Mesendoderm (in vitro differentiated cells): ENCODE data around the gene COL20A1.

ENCODE experiments used
- DNase-seq: peaks from one replicate; pipeline ENCODE4 v3.0.0; 2013
- H2AK5ac ChIP-seq: 2 replicates; pipeline ENCODE4 v1.6.1; 2013; ENCODE audit warnings: low read length, inconsistent platforms
- H2BK120ac ChIP-seq: 2 replicates; pipeline ENCODE4 v1.6.1; 2013; ENCODE audit warnings: low read depth, mild to moderate bottlenecking, low read length, moderate library complexity, mixed read lengths
- H2BK15ac ChIP-seq: replicated peaks from 2 replicates; pipeline ENCODE4 v1.6.1; 2013; ENCODE audit warnings: low read depth, mild to moderate bottlenecking, moderate library complexity
- H2BK5ac ChIP-seq: 2 replicates; pipeline ENCODE4 v1.6.1; 2013; ENCODE audit warnings: low read length, inconsistent platforms
- H3K18ac ChIP-seq: 2 replicates; pipeline ENCODE4 v1.6.1; 2013; ENCODE audit warnings: mild to moderate bottlenecking, low read length, mixed read lengths
- H3K23ac ChIP-seq: one replicate; pipeline ENCODE4 v1.6.1; 2013; ENCODE audit warnings: low read length
- H3K27ac ChIP-seq: 2 replicates; pipeline ENCODE4 v1.5.1; 2013; ENCODE audit warnings: low read depth, mild to moderate bottlenecking, inconsistent platforms, low read length, moderate library complexity
- H3K27me3 ChIP-seq: 2 replicates; pipeline ENCODE4 v1.6.1; 2013; ENCODE audit warnings: low read length, control low read depth, mild to moderate bottlenecking, inconsistent platforms; ENCODE audit not compliant: insufficient read depth, poor library complexity
- H3K36me3 ChIP-seq: 2 replicates; pipeline ENCODE4 v1.6.1; 2013; ENCODE audit warnings: low read length, inconsistent platforms; ENCODE audit not compliant: control insufficient read depth, insufficient read depth
- H3K4ac ChIP-seq: one replicate; pipeline ENCODE4 v1.6.1; 2013; ENCODE audit warnings: low read depth, mild to moderate bottlenecking, low read length, moderate library complexity
- H3K4me1 ChIP-seq: 2 replicates; pipeline ENCODE4 v1.6.1; 2013; ENCODE audit warnings: low read depth, low read length, inconsistent platforms; ENCODE audit not compliant: control insufficient read depth
- H3K4me2 ChIP-seq: 2 replicates; pipeline ENCODE4 v1.6.1; 2013; ENCODE audit warnings: low read length
- H3K4me3 ChIP-seq: 2 replicates; pipeline ENCODE4 v1.5.1; 2013; ENCODE audit warnings: mild to moderate bottlenecking, low read length
- H3K56ac ChIP-seq: one replicate; pipeline ENCODE4 v1.6.1; 2013; ENCODE audit warnings: low read length
- H3K79me1 ChIP-seq: 2 replicates; pipeline ENCODE4 v1.6.1; 2013; ENCODE audit warnings: low read length, inconsistent platforms
- H3K79me2 ChIP-seq: 2 replicates; pipeline ENCODE4 v1.6.1; 2013; ENCODE audit warnings: mild to moderate bottlenecking, low read length; ENCODE audit not compliant: control insufficient read depth, insufficient read depth
- H3K9ac ChIP-seq: 2 replicates; pipeline ENCODE4 v1.6.1; 2013; ENCODE audit warnings: low read length, inconsistent platforms
- H4K5ac ChIP-seq: one replicate; pipeline ENCODE4 v1.6.1; 2013; ENCODE audit warnings: low read length
- H4K8ac ChIP-seq: one replicate; pipeline ENCODE4 v1.6.1; 2013; ENCODE audit warnings: low read depth, mild to moderate bottlenecking, control low read depth, low read length, moderate library complexity
- WGBS: extraction: QIAGEN DNeasy Blood & Tissue Kit; methylation state at CpG from one replicate; pipeline ENCODE4 v1.1.7; 2013; ENCODE audit warnings: low lambda C conversion rate, missing lambda C conversion rate; ENCODE audit not compliant: insufficient coverage; ENCODE audit errors: extremely low coverage; 5-methylcytosine and 5-hydroxymethylcytosine counted together

The COL20A1 gene

GRCh38 chr20:63295846-63296245 is 2.9 kb downstream of the COL20A1 start:
- H3K56ac ChIP-seq: no peak overlapping the region
- H4K5ac ChIP-seq: no peak overlapping the region
- H3K23ac ChIP-seq: no peak overlapping the region
- H2BK5ac ChIP-seq: no peak overlapping the region
- no peaks in the 10 kb centered on the region for H3K79me1 ChIP-seq
- no peak overlapping the region for H2BK120ac ChIP-seq
- no CpG with 5 or more reads among the region's 20 CpGs for WGBS
- no peaks in the 10 kb centered on the region for H3K4me1 ChIP-seq
- H3K27me3 ChIP-seq: peaks cover 4% of the 10 kb centered on the region
- no peak overlapping the region for H3K4me2 ChIP-seq
- DNase-seq: no peak
- H2AK5ac ChIP-seq: no peak overlapping the region
- no peak overlapping the region for H3K27ac ChIP-seq
- H4K8ac ChIP-seq: no peak overlapping the region
- H3K18ac ChIP-seq: no peak overlapping the region
- H3K9ac ChIP-seq: no peak overlapping the region
- H3K36me3 ChIP-seq: no peaks in the 10 kb centered on the region
- no peaks in the 10 kb centered on the region for H3K79me2 ChIP-seq
- no peak overlapping the region for H3K4me3 ChIP-seq
- H3K4ac ChIP-seq: no peak overlapping the region
- no peak overlapping the region for H2BK15ac ChIP-seq

GRCh38 chr20:63296531-63297299 is 3.7 kb downstream of the COL20A1 start:
- H3K4me2 ChIP-seq: no peak overlapping the region
- no peak for DNase-seq
- H3K4ac ChIP-seq: no peak overlapping the region
- no peaks in the 10 kb centered on the region for H3K4me1 ChIP-seq
- H2BK120ac ChIP-seq: no peak overlapping the region
- H4K5ac ChIP-seq: no peak overlapping the region
- H2BK5ac ChIP-seq: no peak overlapping the region
- H3K36me3 ChIP-seq: no peaks in the 10 kb centered on the region
- no peak overlapping the region for H3K23ac ChIP-seq
- peaks cover 4% of the 10 kb centered on the region for H3K27me3 ChIP-seq
- no peak overlapping the region for H2AK5ac ChIP-seq
- WGBS: no CpG with 5 or more reads among the region's 18 CpGs
- H2BK15ac ChIP-seq: no peak overlapping the region
- no peak overlapping the region for H4K8ac ChIP-seq
- no peak overlapping the region for H3K9ac ChIP-seq
- H3K56ac ChIP-seq: no peak overlapping the region
- no peak overlapping the region for H3K27ac ChIP-seq
- H3K18ac ChIP-seq: no peak overlapping the region
- H3K79me1 ChIP-seq: no peaks in the 10 kb centered on the region
- H3K79me2 ChIP-seq: no peaks in the 10 kb centered on the region
- no peak overlapping the region for H3K4me3 ChIP-seq

GRCh38 chr20:63297371-63297781 is 4.4 kb downstream of the COL20A1 start:
- Histone ChIP-seq H3K79me1 (no peaks in the 10 kb centered on the region), H2BK5ac (no peak overlapping the region), H3K4me1 (no peaks in the 10 kb centered on the region), H3K4ac (no peak overlapping the region), H3K27me3 (peaks cover 4% of the 10 kb centered on the region), H3K27ac (no peak overlapping the region), H2AK5ac (no peak overlapping the region), H4K8ac (no peak overlapping the region), H2BK15ac (no peak overlapping the region), H2BK120ac (no peak overlapping the region), H3K9ac (no peak overlapping the region), H3K56ac (no peak overlapping the region), H3K4me2 (no peak overlapping the region), H3K23ac (no peak overlapping the region), H3K36me3 (no peaks in the 10 kb centered on the region), H3K18ac (no peak overlapping the region), H3K79me2 (no peaks in the 10 kb centered on the region), H3K4me3 (no peak overlapping the region), H4K5ac (no peak overlapping the region)
- no CpG with 5 or more reads among the region's 11 CpGs for WGBS
- DNase-seq: no peak

- Histone ChIP-seq H2BK120ac (no peak overlapping the region), H3K9ac (no peak overlapping the region), H2BK15ac (no peak overlapping the region), H3K23ac (no peak overlapping the region), H3K36me3 (no peaks in the 10 kb centered on the region), H4K5ac (no peak overlapping the region), H3K27me3 (peaks cover 4% of the 10 kb centered on the region), H3K4me1 (no peaks in the 10 kb centered on the region), H3K4me3 (no peak overlapping the region), H3K79me2 (no peaks in the 10 kb centered on the region), H3K4me2 (no peak overlapping the region), H3K18ac (no peak overlapping the region), H2AK5ac (no peak overlapping the region), H4K8ac (no peak overlapping the region), H3K56ac (no peak overlapping the region), H3K4ac (no peak overlapping the region), H2BK5ac (no peak overlapping the region), H3K27ac (no peak overlapping the region), H3K79me1 (no peaks in the 10 kb centered on the region)
- WGBS: no CpG with 5 or more reads among the region's 16 CpGs
- no peak for DNase-seq
Measured at GRCh38 chr20:63297796-63298572, 5.0 kb downstream of the COL20A1 start.

GRCh38 chr20:63298731-63299312 is 5.8 kb downstream of the COL20A1 start:
- H3K18ac ChIP-seq: no peak overlapping the region
- no peak overlapping the region for H3K4me3 ChIP-seq
- no peaks in the 10 kb centered on the region for H3K36me3 ChIP-seq
- no peak overlapping the region for H3K9ac ChIP-seq
- H3K56ac ChIP-seq: no peak overlapping the region
- no peak overlapping the region for H3K4me2 ChIP-seq
- H3K79me2 ChIP-seq: no peaks in the 10 kb centered on the region
- no peak overlapping the region for H4K8ac ChIP-seq
- no peak overlapping the region for H2BK5ac ChIP-seq
- no peak overlapping the region for H3K4ac ChIP-seq
- H3K27me3 ChIP-seq: peaks cover 4% of the 10 kb centered on the region
- H2BK120ac ChIP-seq: no peak overlapping the region
- H3K4me1 ChIP-seq: no peaks in the 10 kb centered on the region
- no peak overlapping the region for H3K23ac ChIP-seq
- no peaks in the 10 kb centered on the region for H3K79me1 ChIP-seq
- H3K27ac ChIP-seq: no peak overlapping the region
- no peak overlapping the region for H2BK15ac ChIP-seq
- no peak overlapping the region for H2AK5ac ChIP-seq
- no peak for DNase-seq
- no CpG with 5 or more reads among the region's 17 CpGs for WGBS
- H4K5ac ChIP-seq: no peak overlapping the region
